GM19239 (cell line): Measurements from ENCODE around the gene NRIP3.

Experiments
- DNase-seq: peaks from one replicate; pipeline ENCODE4 v3.0.0; 2011; ENCODE audit warnings: low spot score; ENCODE audit not compliant: insufficient read length
- FAIRE-seq: peaks from 2 replicates; lab custom pipeline; 2011; peaks lifted over from hg19 to GRCh38; lab: Jason Lieb, UNC

Gene NRIP3

DNA sequence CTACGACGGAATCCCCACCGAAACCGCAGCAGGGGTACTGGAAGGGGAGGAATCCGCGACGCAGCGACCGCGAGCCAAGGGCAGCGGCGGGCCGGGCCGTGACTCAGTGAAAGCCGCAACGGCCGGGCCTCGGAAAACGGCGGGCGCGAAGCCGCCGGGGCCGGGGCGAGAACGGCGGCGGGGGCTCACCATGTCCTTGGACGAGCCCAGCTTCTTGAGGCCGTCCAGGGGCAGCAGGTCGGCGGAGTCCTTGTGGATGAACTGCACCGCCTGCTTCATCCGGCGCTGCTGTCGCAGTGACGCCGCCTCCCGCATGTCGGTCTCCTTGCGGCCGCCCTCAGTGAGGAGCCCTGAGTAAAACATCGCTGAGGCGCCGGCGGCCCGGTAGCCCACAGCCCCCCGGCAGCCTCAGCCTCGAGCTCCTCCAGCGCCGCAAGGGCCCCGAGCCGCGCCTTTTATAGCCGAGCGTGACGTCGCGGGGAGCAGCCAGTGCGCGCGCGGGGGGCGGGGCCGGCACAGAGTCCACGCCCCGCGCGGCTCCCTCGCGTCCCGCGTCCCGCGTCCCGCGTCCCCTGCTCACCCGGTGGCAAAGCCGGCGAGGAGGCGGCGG, at the start of gene NRIP3:
Gene NRIP3 (minus strand): TSS at position 429 of the 610 bp plus-strand sequence. CDS start 66 bp downstream, at position 363.
- FAIRE-seq = no peak
- peak; percentile 34 for DNase-seq

DNA sequence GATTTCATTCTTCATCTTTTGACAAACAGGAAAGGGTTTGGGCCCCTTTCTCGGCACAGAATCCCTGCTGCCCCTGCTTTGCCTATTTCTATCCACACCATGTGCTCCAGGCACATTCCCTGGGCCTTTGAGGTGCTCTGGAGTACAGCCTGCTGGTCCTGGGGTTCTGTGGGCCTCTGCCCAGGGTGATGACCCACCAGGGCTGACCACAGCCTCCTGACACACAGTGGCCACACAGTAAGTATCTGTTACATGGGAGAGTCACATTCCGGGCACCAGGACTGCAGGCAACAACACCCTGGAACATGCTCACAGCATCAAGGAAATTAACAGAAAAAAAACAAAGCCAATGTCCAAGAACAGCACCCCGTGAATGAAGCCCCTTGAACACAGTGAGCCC, 48.5 kb upstream of the NRIP3 start:
- DNase-seq (no peak), FAIRE-seq (no peak)

DNA sequence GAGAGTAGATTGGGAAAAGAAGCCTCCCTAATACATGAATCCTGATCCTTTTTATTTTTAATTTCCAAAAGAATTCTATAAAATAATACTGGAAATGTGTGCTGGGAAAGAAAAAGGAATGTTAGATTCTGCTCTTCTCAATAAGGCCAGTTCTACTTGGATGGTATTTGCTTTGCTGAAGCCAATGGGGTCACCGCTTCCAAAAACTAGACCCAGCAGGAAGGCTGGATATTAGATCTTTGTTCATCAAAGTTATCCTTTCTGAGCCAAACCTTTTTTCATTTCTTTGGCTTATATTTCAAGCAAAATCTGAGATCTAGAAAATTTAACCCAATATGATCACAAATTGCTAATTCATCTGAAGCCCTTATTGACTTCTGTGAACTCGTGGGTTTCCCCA, 46.2 kb upstream of the NRIP3 start:
- FAIRE-seq = no peak

DNA sequence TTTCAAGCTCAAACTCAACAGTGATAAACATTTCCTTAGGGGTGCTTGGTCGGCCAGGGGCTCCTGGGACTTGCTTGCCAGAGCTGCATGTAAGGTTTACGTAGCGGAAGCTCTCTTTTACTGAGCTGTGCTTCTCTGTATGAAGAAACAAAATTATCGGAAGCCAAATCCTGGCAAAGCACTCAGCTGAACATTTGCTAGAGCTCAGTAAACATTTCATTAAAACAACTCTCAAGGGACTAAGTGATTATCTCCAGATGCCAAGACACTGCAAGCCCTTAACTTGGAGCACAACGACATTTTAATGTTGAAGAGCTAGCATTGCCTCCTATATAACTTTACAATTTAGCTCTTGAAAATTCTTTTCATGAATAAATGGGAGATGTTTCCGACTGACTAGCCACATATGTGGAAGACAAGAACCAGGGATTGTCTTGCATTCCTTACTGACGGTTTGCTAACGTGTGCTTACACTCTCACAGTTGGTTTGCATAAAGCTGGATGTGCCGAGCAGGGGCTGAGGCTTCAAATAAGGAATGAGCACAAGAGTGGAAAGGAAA, 44.2 kb upstream of the NRIP3 start:
- DNase-seq (no peak), FAIRE-seq (no peak)

More for the DNA sequence above, 46.2 kb upstream of the NRIP3 start:
- no peak for DNase-seq

DNA sequence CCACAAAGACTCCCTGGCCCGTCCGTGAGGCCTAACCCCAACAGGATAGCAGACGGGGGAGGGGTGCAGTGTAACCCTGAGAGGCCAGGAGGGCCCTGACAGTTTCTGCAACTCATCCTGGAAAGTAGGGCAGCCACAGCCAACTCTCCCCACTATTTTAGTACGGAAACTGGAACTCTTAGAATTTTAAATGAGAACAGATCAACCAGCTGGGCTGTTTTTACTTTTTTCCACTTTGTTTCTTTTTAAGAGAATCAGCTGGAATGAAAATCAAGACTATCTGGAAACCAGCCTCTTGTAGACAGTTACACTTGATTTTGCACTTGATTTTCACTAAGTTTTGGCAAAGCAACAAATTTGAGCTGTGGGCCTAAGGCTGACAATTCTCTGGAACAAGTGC, 42.7 kb upstream of the NRIP3 start:
- DNase-seq (no peak), FAIRE-seq (no peak)

DNA sequence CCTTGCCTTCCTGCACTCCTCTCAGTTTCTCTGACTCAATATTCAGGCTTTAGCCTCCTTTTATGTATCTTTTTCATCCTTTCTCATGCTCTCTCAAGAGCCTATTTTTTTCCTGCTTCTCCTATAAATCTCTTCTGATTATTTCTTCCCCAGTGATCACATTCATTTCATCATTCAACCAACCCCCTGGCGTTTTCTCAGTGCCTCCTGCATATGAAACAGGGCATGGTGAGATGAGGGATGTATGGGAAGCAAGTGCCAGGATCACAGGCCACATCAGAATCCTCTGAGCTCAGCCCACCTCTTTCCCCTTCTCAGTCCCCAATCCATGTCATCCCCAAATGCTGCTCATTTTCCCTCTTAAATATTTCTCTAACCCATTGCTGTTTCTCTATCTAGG, 38.7 kb upstream of the NRIP3 start:
- FAIRE-seq (no peak), DNase-seq (no peak)

DNA sequence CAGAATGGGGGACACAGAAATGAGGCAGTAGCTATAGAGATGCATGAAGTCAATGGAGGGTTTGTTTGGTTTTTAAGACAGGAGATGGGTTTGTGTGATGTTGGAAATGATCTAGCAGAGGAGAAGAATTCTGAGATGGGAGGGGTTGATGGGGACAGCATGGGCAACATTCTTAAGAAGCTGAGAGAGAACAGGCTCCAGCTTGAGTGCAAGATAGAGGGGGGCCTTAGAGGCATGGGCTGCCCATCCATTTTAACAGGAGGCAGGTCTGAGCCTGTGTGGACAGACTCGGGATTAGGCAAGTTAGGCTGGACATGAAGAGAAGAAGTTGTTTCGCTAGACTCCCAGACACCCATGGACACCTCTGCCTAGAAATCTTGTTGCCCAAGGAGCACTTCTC, 37.9 kb upstream of the NRIP3 start:
- no peak for FAIRE-seq
- DNase-seq = no peak

DNA sequence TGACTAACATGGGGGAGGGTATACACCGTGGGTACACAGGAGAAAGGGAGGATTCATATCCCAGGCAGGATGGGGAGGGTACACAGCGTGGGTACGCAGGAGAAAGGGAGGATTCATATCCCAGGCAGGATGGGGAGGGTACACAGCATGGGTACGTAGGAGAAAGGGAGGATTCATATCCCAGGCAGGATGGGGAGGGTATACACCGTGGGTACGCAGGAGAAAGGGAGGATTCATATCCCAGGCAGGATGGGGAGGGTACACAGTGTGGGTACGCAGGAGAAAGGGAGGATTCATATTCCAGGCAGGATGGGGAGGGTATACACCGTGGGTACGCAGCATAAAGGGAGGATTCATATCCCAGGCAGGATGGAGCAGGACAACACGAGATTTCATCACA, 36.6 kb upstream of the NRIP3 start:
- FAIRE-seq (no peak), DNase-seq (no peak)

DNA sequence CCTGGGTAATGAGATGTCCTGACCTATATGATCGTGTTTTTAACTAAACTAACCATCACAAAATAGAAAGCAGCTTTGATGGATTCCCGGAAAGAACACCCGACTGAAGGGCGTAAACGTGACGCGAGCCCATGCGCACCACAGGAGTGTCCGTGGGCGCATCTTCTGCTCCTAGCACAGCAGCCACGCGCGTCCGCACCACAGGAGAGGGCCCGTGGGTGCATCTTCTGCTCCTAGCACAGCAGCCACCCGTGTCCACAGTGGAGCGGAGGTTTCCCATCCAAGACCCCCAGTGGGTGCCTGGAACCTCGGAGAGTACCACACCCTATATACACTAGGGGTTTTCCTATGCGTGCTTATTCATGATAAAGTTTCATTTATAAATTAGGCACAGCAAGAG, 36.1 kb upstream of the NRIP3 start:
- DNase-seq (no peak), FAIRE-seq (no peak)

DNA sequence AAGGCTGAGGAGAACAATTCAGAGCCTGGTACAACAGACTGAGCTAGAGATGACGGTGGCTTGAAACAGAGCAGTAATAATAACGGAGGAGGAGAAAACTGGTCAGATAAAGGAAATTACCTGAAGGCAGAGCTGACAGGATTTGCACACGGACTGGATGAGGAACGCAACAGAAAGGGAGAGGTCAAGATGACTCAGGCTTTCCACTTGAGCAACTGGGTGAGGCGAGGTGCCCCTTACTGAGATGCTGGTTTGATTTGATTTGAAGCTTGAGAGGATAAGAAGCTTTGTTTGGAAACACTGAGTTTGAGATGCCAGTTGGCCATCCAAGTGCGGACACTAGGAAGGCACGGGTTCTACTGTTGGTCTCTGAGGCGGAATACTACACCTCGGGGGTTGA, 35.4 kb upstream of the NRIP3 start:
- peak; percentile 9 for DNase-seq
- no peak for FAIRE-seq

DNA sequence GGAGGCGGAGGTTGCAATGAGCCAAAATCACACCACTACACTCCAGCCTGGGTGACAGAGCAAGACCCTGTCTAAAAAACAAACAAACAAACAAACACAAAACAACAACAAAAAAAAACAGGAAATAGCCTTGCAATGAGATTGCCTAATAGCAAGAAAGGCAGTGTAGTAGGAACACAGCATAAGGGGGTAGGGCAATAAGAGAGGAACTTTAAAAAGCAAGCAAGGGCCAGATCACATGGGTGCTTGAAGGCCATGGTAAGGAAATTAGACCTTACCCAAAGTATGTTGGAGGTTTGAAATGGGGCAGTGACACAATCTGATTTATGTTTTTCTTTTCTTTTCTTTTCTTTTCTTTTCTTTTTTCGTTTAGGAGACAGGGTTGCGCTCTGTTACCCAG, 34.7 kb upstream of the NRIP3 start:
- no peak for DNase-seq
- FAIRE-seq = no peak

DNA sequence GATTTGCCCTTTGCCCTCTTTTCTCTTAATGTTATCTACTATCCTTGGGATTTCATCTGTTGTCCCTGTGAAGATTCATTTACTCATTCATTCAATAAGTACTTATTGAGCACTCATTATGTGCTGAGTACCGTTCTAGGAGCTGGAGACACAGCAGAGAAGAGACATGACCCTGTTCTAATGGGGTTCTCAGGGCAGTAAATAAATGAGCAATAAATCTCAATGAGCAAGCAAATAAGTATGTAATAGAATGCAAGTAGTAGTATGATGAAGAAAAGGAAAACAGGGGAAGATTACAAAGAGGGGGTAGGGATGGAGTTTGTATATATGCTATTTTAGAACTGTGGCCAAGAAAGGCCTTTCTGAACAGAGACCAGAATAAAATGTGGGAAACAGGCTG, 34.2 kb upstream of the NRIP3 start:
- DNase-seq (no peak), FAIRE-seq (no peak)

DNA sequence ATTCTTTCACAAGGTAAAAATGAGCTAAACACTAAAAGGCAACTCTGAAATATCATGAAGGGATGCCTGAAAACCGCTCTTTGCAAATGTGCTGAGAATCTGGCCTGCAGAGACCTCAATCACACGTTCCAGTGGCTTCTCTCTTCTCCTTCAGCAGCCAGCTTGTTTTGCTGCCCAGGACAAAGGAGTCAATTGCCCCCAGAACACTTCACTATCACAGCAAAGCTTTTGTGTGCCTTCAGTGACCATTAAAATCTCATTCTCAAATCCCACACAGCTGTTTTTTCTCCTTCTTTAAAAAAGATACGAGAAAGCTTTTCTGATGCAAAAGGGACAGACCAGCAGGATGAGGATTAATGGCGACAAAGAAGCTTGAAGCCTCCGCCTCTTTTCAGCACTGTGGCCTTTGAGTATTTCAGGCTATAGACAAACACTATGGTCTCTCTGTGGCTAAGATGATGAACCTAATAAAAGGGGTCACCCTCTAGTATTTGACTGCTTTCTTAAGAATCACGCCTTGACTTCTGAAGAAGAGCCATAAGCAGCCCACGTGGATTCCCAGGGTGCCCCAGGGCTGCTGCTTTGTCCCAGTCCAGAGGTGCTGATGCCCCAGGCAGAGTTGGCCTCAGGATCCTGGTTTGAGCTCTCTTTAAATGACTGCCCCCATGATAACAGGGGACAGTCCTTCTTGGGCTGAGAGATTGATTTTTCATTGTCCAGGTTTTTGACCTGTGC, 33.4 kb upstream of the NRIP3 start:
- no peak for FAIRE-seq
- DNase-seq = no peak

DNA sequence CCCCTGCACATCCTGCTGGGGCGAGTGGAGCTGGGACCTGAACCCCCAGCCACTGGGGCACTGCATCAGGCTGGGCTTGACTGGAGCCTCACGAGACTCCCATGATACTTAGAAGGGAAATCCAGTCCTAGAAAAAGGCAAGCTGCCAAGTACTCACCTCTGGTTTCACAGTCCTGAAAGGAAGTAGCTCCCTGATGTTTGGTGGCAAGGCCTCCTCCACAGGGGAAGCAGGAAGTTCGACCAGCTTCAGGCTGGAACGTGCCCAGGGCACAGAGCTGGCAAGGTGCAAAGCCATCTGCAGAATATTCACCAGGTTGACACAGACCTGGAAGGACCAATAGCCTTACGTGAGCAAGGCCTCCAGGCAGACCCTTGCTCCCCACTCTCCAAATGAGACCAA, 26.8 kb upstream of the NRIP3 start:
- no peak for FAIRE-seq

DNA sequence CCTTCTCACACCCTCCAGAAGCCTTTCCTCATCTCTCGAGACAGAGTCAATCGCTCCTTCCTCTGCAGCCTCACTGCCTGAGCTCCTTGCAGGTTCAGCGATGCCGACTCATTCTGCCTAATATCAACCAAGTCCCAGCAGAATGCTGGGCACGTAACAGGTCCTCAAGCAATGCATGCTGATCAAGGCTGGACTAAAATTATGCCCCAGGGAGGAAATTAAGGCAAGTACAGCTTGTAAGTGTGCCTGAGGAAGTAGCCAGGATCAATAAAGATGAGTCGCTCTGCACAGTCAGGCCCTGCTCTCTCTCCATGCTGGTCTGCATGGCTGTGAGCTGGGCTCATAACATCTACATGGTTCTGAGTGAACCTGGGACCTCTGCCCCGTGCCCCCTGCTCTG, 25.6 kb upstream of the NRIP3 start:
- no peak for DNase-seq
- no peak for FAIRE-seq

More for the DNA sequence above, 26.8 kb upstream of the NRIP3 start:
- no peak for DNase-seq

DNA sequence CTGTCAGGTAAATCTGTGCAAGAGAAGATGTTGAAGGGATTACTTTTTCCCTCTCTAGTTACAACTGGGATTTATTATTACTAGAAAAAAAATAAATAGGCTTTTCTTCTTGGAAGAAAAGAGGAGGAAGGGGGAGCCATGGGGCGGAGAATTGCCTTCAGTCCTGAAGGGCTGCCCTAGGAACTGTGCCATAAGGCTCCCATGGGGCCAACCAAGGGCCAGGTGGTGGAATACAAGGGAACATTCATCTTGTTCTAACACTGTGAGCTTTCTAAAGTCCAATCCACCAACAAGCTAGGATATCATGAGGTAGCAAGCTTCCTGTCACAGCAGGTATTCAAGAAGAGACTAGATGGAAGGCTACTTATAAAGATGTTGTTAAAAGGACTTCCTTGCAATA, 24.8 kb upstream of the NRIP3 start:
- no peak for DNase-seq

DNA sequence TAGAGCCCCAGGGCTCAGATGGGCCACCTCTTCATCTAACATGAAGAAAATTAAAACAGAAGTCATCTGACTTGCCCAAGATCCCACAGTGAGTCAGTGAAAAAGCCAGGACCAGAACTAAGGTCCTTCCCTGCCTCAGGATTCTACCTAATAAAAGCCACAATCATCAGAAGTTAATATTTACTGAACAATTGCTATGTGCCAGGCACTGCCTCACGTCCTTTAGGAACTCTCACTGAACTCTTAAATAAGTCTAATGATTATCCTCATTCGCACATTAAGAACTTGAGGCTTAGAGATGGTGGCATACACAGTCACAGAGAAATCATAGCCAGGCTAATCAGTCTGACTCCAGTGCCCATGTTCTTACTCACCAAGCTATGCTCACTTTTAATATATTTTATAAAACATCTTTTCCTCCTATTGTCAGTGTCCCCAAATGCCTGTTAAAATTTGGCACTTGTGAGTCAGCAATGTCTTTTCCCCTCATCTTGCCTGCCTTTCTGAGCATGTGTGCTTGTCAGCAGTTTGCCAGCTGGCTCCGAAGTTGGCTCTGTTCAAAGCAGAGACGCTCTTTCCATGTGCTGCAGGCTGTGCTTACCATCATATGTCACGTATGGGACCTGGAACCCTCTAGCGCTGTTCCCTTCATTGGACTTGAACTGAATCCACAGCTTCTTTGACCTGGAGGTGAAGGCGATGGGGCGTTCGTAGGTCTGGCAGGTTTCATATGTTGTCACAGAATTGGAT, 21.5 kb upstream of the NRIP3 start:
- FAIRE-seq (no peak), DNase-seq (no peak)

More for the DNA sequence above, 24.8 kb upstream of the NRIP3 start:
- no peak for FAIRE-seq

DNA sequence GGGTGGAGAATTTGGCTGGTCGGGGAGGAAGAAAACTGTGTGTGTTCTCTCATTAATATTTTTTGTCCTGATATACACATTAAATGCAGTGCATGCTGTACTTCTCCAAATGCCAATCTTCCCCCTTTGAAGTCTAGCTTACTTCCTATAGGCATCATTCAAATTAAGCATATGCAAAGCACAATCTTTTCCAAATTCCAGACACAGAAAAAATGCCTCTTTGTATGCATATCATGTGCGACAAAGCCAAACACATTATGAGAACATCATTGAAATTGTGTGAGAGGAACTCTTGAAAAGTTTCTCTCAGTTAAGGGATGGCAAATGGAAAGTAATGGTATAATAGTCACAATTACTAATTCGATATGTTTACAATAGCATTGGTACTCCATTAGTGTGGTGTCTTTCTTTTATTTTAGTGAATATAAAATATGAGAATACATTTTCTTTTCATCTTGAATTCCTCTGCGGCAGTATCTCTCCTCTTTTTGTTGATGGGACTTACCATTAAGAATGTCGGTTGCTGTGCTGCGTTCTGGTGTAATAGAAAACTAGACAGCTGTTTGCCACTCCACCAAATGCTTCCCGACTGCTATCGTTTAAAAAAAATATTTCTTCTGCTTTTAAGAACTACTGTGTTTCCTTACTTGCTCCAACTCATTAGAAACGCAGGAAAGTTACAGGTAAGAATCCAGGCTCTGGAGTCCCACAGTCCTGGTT, 19.3 kb upstream of the NRIP3 start:
- FAIRE-seq = no peak

DNA sequence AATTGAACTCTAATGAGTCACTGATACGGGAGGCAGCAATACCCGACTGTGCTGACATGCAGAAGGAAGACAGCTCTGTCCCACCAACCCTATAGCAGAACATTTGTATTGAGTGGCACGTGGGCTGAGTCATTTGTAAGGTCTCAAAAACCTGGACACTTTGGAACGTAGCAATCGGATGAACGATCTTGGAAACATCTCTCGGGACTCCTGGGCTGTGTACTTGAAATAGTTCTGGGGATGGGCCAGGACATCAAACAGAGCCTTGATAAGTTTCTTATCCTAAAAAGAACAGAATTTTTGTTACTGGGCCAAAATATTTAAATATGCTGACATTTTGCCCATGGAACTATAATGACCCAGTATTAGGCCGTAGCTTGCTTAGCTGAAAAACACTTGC, 17.1 kb upstream of the NRIP3 start:
- no peak for DNase-seq
- no peak for FAIRE-seq

More for the DNA sequence above, 19.3 kb upstream of the NRIP3 start:
- DNase-seq = no peak

DNA sequence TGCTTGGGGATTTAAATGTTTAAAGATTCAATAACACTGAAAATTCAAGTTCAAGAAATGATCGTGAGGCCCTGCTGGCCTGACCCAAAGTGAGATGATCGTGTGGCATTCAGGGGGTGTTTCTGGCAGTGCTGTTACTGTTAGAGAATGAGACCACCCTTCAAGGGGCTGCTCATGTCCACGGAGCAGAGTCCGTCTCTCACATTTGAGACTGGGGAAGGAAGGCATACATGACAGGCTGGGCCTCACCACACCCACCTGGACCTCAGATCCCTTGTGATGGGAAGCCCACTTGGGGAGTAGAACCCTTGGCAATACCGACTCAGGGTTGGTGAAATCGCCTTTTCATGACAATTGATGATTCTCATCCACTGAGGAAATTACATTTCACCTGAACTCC, 16.1 kb upstream of the NRIP3 start:
- DNase-seq (no peak), FAIRE-seq (no peak)
